GM18867 (cell line): ENCODE measurements around the gene SPATA12.
"Not testable (repeated sequence)": the region's sequence is repeated elsewhere in the genome, so short reads cannot be mapped to it uniquely, and the experiment has no call there.

Experiments used
- ATAC-seq: cut with Tn5 transposase; IDR thresholded peaks from one replicate; pipeline ENCODE4 v1.9.1; 2021; ENCODE audit warnings: mild to moderate bottlenecking, moderate library complexity; ENCODE audit not compliant: unreplicated experiment

SPATA12 gene

GRCh38 chr3:57081173-57081572, 20.7 kb downstream of the SPATA12 start:
- no peak for ATAC-seq

GRCh38 chr3:57082481-57082880, 22.0 kb downstream of the SPATA12 start:
- ATAC-seq, result no peak

GRCh38 chr3:57083266-57083995, 23.0 kb downstream of the SPATA12 start:
- ATAC-seq, result not testable (repeated sequence)

GRCh38 chr3:57085211-57085610, 24.7 kb downstream of the SPATA12 start:
- no peak for ATAC-seq

- no peak for ATAC-seq
Observed at GRCh38 chr3:57086201-57086600, 25.7 kb downstream of the SPATA12 start.

GRCh38 chr3:57087361-57088092, 27.1 kb downstream of the SPATA12 start:
- no peak for ATAC-seq

- ATAC-seq, result no peak
Observed at GRCh38 chr3:57088503-57088902, 28.0 kb downstream of the SPATA12 start.

GRCh38 chr3:57089043-57089442, 28.6 kb downstream of the SPATA12 start:
- ATAC-seq, result no peak

- no peak for ATAC-seq
Observed at GRCh38 chr3:57091521-57092273, 31.2 kb downstream of the SPATA12 start.

GRCh38 chr3:57093489-57093888, 33.0 kb downstream of the SPATA12 start:
- ATAC-seq, result no peak

- ATAC-seq, result no peak
Observed at GRCh38 chr3:57093971-57094535, 33.6 kb downstream of the SPATA12 start.

GRCh38 chr3:57094575-57094974, 34.1 kb downstream of the SPATA12 start:
- no peak for ATAC-seq

GRCh38 chr3:57095363-57095762, 34.9 kb downstream of the SPATA12 start:
- ATAC-seq, result no peak

GRCh38 chr3:57097536-57097935, 37.1 kb downstream of the SPATA12 start:
- ATAC-seq, result no peak

GRCh38 chr3:57098418-57099310, 38.2 kb downstream of the SPATA12 start:
- no peak for ATAC-seq

GRCh38 chr3:57100046-57100695, 39.7 kb downstream of the SPATA12 start:
- ATAC-seq, result no peak

- no peak for ATAC-seq
Observed at GRCh38 chr3:57105585-57105984, 45.1 kb downstream of the SPATA12 start.

- ATAC-seq, result no peak
Observed at GRCh38 chr3:57108684-57109083, 48.2 kb downstream of the SPATA12 start.

GRCh38 chr3:57109437-57110199, 49.2 kb downstream of the SPATA12 start:
- ATAC-seq, result no peak
